Erythroblast (primary cell): ENCODE measurements around the gene AKR7A2.
A peak's percentile ranks its signal among the peaks of the same experiment; 100 is the strongest.

Experiments used
- DNase-seq, 2 experiments: peaks; one replicate each; lab custom pipeline; 2025; lab: John Stamatoyannopoulos, UW
- GATA1 ChIP-seq: IDR thresholded peaks from 2 replicates; pipeline ENCODE4 v1.6.1; 2011; ENCODE audit warnings: low read depth, mild to moderate bottlenecking, control low read depth, low read length, moderate library complexity
- POLR2A ChIP-seq: IDR thresholded peaks from 2 replicates; pipeline ENCODE4 v1.6.1; 2011; ENCODE audit warnings: mild to moderate bottlenecking, low read length

Gene AKR7A2

DNA sequence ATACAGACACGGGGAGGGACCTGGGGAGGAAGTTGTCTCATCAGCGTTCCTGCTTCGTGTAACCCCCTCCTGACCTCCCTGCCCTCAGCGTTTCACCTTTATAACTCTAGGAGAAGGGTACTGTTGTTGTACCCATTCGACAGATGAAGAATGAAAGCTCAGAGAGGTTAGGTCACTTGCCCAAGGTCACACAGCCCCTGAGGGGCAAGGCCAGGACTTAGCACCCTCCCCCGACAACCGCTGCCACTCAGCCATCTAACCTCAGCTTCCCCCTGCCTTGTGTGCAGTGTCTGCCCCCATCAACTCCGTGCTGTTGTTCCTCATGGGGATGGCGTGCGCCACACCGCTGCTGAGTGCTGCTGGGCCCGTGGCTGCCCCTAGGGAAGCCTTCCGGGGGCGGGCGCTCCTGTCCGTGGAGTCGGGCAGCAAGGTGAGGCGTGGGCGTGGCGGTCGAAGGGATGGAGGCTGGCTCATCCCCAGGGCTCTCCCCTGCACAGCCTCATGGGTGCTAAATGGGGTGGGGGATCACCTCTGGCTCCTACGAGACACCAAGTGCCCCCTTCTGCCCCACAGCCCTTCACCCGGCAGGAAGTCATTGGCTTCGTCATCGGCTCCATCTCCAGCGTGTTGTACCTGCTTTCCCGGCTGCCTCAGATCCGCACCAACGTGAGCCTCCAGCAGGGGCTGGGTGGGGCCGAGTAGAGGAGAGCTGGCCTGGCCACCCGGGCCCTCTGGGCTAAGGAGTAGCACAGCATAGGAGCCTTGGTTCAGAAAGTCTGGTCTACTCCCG is 14.2 kb upstream of the AKR7A2 start:
- TF ChIP-seq POLR2A = no peak
- TF ChIP-seq GATA1 = no peak
- no peak for DNase-seq

DNA sequence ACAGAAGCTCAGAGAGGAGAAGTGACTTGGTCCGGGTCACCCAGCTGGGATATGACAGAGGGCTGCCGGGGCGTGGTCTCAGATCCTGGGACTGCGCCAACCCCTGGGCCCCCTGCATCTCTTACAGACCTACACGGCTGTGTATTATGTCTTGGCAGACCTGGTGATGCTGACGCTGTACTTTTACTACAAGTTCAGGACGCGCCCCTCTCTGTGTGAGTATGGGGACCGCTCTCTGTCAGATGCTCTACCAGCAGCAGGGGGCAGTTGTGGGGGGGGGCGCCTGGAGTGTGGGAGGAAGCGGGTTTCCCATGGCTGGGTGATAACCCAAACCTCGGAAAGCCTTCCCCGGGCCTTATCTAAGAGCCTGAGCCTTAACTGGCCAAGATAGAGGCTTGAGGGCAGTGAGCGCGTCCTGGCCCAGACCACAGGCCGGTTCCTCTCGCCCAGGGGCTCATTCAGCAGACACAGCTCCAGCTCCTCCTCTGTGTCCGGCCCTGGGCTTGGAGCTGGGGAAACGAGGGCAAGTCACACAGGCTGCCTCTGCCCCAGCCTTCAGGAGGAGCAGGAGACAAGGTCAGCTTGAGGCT is 13.5 kb upstream of the AKR7A2 start:
- DNase-seq = peak; percentile 69 to 72
- no peak for TF ChIP-seq GATA1
- TF ChIP-seq POLR2A = no peak

DNA sequence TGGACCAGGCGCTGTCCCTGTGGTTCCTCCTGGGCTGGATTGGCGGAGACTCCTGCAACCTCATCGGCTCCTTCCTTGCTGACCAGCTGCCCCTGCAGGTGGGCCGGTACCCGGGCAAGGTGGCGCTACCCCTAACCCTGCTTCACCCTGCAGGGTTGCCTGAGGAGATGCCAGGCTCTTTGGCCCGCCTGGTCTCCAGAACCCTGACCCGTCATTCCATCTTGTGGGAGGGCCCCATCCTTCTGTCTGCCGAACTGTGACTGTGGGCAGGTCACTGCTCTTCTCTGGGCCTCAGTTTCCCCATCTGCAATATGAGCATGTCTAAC is 12.7 kb upstream of the AKR7A2 start:
- DNase-seq = no peak
- TF ChIP-seq GATA1 = no peak
- TF ChIP-seq POLR2A = no peak

DNA sequence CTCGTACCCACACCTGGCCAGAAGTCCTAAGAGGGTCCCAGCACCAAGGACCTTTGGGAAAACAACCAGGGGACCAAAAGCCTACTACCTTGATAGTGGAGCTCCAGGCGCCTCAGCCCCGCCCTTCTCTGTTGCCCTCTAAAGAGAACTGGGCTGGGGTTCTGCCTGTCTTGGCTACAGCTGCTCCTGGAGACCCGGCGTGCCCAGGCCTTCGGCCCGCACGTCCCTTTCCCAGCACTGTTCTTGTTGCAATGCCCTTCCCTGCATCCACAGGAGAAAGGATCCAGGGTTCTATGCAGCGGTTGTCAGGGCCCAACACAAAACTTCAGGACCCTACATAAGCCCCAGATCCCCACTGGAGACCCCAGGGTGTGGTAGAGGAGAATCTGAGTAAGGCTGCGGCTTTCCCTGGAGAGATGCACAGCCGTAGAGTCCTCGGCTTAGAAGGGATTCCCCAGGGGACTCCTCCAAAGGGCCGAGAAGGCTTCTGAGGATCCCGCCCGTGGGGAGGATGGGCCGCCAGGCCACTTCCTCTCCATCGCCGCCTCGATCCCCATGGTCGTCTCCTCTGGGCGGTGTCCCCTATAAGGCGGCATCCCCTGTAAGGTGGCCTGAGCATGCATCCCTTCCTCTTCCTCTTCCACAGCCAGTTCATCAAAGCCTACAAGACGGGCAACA is 12.2 kb upstream of the AKR7A2 start:
- no peak for TF ChIP-seq GATA1
- no peak for TF ChIP-seq POLR2A
- no peak for DNase-seq

DNA sequence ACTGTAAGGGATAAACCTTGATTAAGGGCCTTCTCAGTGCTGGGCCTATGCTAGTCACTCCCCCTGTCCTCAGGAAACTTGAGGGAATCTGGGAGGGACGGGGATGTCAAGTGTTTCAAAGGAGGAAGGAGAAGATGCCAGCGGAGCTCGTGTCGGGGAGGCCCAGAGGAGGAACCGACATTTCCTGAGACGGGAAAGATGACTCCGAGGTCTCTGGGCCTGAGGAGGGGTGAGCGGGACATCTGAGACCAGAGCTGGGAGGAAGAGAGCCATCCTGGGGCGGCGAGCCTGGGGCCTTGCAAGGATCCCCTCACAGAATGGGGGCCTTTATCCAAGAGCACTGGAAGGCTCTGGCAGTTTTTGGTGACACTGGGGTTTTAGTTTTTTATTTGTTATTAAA is 10.5 kb upstream of the AKR7A2 start:
- TF ChIP-seq POLR2A (no peak), GATA1 (no peak)

DNA sequence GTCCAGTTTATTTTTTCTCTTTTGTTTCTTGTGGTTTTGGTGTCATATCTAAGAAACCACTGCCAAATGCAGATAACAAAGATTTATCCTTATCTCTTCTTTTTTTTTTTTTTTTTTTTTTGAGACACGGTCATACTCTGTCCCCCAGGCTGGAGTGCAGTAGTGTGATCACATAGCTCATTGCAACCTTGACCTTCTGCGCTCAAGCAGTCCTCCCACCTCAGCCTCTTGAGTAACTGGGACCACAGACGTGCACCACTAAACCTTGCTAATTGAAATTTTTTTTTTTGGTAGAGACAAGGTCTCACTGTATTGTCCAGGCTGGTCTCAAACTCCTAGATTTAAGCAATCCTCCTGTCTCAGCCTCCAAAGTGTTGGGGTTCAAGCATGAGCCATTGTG is 9.1 kb upstream of the AKR7A2 start:
- TF ChIP-seq GATA1 (no peak), POLR2A (no peak)

More for the DNA sequence above, 10.5 kb upstream of the AKR7A2 start:
- no peak for DNase-seq

DNA sequence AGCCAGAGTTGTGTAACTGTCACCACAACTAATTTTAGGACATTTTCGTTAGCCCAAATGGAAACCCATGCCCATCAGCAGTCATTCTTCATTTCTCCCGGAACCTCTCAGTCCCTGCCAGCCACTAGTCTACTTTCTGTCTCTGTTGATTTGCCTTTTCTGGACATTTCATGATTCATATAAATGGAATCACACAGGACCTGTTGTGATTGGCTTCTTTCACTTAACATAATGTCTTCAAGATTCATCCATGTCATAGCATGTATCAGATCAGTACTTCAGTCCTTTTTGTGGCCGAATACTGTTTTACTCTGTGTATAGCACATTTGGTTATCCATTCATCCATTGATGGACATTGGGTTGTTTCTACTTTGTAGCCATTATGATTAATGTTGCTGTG is 7.3 kb upstream of the AKR7A2 start:
- DNase-seq = no peak
- no peak for TF ChIP-seq GATA1
- TF ChIP-seq POLR2A = no peak

More for the DNA sequence above, 9.1 kb upstream of the AKR7A2 start:
- no peak for DNase-seq

DNA sequence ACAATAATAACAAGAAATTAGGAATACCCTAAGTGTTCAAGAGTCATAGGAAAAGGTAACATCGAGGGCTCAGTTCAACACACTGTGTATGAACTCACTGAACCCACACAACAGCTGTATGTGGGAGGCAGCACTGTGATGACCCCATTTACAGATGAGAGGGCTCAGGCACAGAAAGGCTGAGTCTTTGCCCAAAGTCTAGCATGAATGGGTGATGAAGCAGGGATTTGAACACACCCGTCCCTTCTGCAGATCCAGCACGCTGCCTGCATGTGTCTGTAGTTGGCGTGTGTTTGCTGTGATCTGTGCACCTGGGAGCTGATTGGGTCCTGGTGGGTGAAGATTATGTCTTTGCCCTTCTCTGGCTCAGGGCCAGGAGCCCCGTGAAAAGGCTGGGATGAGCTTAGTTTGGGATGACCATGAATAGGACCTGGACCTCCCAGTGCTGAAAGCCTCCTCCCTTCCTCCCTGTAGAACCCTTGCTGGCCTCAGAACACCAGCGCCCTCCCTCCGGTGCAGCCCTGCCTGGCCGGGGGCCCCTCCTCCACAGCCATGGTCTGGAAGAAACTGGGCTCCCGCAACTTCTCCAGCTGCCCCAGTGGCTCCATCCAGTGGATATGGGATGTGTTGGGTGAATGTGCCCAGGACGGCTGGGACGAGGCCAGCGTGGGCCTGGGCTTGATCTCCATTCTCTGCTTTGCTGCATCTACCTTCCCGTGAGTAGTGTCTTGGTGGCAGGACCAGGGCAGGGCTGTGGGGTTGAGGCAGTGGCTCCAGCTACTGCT is 5.4 kb upstream of the AKR7A2 start:
- no peak for DNase-seq
- TF ChIP-seq GATA1 (no peak), POLR2A (no peak)

DNA sequence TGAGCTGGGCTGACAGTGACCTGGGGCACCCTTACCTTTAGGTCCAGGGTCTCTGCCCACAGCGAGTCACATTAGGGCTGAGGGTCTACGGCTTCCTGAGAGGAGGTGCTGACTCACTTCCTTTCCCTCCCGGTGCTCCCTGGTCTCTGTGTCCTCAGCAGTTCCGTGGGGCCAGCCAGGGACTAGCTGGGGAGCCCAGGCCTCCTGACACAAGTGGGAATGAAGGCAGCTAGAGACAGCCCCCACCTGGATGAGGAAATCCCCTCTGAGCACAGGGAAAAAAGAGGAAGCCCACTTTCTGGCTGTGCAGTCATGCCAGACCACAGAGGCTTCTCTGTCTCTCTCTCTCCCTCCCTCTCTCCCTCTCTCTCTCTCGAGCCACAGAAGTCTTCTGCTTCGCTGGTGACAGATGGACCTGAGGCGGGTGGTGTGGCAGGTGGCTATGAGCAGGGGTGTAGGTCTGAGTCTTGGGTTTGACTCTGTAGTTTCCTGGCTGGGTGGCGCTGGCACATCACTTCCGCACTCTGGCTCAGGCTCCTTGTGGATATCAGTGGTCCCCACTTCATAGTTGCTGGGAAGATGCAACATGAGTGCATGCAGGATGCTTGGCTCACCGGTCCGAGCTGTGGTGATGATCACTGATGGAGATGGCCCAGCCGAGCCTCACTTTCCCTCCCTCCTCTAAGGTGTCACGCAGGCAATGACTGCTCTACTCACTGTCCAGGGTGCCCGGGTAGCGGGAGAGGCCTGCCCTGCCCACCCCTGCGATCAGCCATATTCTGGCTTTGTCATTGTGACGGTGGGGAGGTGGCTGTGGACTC is 3.6 kb upstream of the AKR7A2 start:
- TF ChIP-seq POLR2A (no peak), GATA1 (no peak)
- DNase-seq = no peak

DNA sequence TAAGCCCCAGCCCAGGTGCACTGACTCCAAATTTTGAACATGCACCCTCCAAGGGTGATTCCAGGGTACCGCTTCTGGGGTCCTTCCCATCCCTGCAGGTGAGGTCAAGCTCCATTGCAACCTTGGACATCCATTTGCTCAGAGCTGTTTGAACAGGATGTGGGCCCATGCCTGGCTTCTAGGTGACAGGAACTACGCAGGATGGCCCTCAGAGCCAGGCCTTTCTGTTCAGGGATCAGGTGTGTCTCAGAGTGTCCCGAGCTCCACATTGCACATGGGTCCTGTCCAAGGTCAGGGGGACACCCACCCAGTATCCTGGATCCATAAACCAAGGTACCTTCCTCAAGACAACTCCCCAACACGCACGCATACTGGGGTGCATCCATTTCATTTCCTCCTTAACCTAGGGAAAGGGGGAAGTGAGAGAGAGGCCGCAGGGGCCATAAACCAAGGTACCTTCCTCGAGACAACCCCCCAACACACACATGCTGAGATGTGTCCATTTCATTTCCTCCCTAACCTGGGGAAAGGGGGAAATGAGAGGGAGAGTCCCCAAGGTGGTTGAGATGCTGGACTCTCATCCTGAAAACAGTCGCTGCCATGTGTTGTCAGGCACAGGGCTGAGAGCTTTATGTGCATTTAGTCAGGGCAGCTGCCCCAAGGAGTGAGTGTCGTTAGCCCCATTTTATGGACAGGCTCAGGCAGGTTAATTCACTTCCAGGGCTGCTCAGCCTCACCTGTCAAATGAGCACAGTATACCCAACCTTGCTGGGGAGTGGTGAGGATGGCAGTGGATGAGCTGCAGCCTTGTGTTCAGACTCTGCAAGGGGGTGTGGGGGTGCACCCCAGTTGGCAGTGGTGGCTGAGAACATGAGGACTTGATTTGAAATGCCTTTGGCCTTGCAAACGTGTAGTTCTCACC is 2.3 kb upstream of the AKR7A2 start:
- DNase-seq = peak in 1 of 2 experiments; percentile 9

DNA sequence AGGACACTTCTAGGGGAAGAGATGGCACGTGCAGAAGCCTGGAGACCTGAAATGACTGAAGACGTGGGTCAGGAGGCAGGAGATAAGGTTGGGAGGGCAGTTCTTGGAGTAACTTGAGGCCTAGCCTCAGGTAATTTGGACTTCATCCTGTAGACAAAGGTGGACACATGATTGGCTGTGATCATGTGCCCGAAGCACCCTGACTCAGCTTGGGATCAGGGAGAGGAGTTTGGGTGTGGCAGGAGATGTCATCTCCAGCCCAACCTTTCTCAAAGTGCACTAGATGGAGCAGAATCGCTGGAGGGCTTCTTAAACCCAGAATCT is 1.7 kb upstream of the AKR7A2 start:
- no peak for TF ChIP-seq GATA1
- no peak for TF ChIP-seq POLR2A
- peak; percentile 49 to 69 for DNase-seq

More for the DNA sequence above, 2.3 kb upstream of the AKR7A2 start:
- TF ChIP-seq GATA1 = no peak
- no peak for TF ChIP-seq POLR2A
